ENCODE data around the gene PUM2.

Gene PUM2

GRCh38 chr2:20393986-20394385 lies 43.3 kb upstream of the PUM2 start:
- ChIA-PET POLR2A (no interaction called here), CTCF (interaction anchor here (1.2 kb wide), 1 partner anchor 10 kb away, joined by 3 read pairs; no protein-coding TSS in a partner anchor)
- no peak for TF ChIP-seq CTCF (IDR thresholded peaks at IDR 0.05; ENCODE audit: insufficient read depth, low read length, missing control alignments)
- DNase-seq (ENCODE audit: low read depth, low spot score), result no peak
- no peak overlapping the region for H3K4me3 ChIP-seq (ENCODE audit: low read depth, low read length)

- TF ChIP-seq CTCF (IDR thresholded peaks at IDR 0.05; ENCODE audit: insufficient read depth, low read length, missing control alignments), result no peak
- no peak overlapping the region for H3K4me3 ChIP-seq (ENCODE audit: low read depth, low read length)
- ChIA-PET CTCF (interaction anchor here (0.6 to 2.5 kb wide), 3 partner anchors 14 to 250 kb away, joined by 3 to 12 read pairs (median 4); no protein-coding TSS in a partner anchor), POLR2A (interaction anchor here (1.0 kb wide), 1 partner anchor 18 kb away, joined by 3 read pairs; no protein-coding TSS in a partner anchor)
- no peak for DNase-seq (ENCODE audit: low read depth, low spot score)
Measured at GRCh38 chr2:20391951-20392699, 41.5 kb upstream of the PUM2 start.

GRCh38 chr2:20390524-20391123 lies 40.0 kb upstream of the PUM2 start:
- CTCF ChIA-PET, result interaction anchor here (0.8 to 2.5 kb wide), 3 partner anchors 12 to 244 kb away, joined by 3 to 12 read pairs (median 5); no protein-coding TSS in a partner anchor
- no peak for DNase-seq (ENCODE audit: low read depth, low spot score)
- H3K4me3 ChIP-seq (ENCODE audit: low read depth, low read length), result no peak overlapping the region
- no peak for TF ChIP-seq CTCF (IDR thresholded peaks at IDR 0.05; ENCODE audit: insufficient read depth, low read length, missing control alignments)
- POLR2A ChIA-PET, result interaction anchor here (1.0 kb wide), 1 partner anchor 56 kb away, joined by 5 read pairs; the partner anchor contains the start of gene RHOB

- no peak for DNase-seq (ENCODE audit: low read depth, low spot score)
- ChIA-PET CTCF (interaction anchor here (1.1 to 4.5 kb wide), 6 partner anchors 10 to 38 kb away, joined by 3 to 14 read pairs (median 4); no protein-coding TSS in a partner anchor), POLR2A (no interaction called here)
- no peak overlapping the region for H3K4me3 ChIP-seq (ENCODE audit: low read depth, low read length)
- TF ChIP-seq CTCF (IDR thresholded peaks at IDR 0.05; ENCODE audit: insufficient read depth, low read length, missing control alignments), result no peak
Measured at GRCh38 chr2:20384953-20385352, 34.3 kb upstream of the PUM2 start.

- ChIA-PET CTCF (interaction anchor here (0.9 to 7.0 kb wide), 10 partner anchors 10 to 267 kb away, joined by 3 to 90 read pairs (median 4); partner anchors contain the start of gene HS1BP3), POLR2A (interaction anchor here (0.7 kb wide), 1 partner anchor 28 kb away, joined by 3 read pairs; no protein-coding TSS in a partner anchor)
- no peak for DNase-seq (ENCODE audit: low read depth, low spot score)
- no peak overlapping the region for H3K4me3 ChIP-seq (ENCODE audit: low read depth, low read length)
- no peak for TF ChIP-seq CTCF (IDR thresholded peaks at IDR 0.05; ENCODE audit: insufficient read depth, low read length, missing control alignments)
Measured at GRCh38 chr2:20382965-20383810, 32.5 kb upstream of the PUM2 start.
